GM10266 (cell line): ENCODE measurements around the gene HPX.
"Not testable (repeated sequence)": the region's sequence is repeated elsewhere in the genome, so short reads cannot be mapped to it uniquely, and the experiment has no call there.

Source experiments
- DNase-seq: peaks from one replicate; pipeline ENCODE4 v3.0.0; 2012; ENCODE audit errors: extremely low spot score
- CTCF ChIP-seq: IDR thresholded peaks from 2 replicates; pipeline ENCODE4 v1.5.1; 2012; ENCODE audit warnings: mild to moderate bottlenecking, low read depth; ENCODE audit not compliant: control insufficient read depth, insufficient read depth; ENCODE audit errors: missing control alignments

Gene HPX

GRCh38 chr11:6400431-6401345 is 40.1 kb downstream of the HPX start:
- TF ChIP-seq CTCF, result no peak
- DNase-seq, result no peak

DNA sequence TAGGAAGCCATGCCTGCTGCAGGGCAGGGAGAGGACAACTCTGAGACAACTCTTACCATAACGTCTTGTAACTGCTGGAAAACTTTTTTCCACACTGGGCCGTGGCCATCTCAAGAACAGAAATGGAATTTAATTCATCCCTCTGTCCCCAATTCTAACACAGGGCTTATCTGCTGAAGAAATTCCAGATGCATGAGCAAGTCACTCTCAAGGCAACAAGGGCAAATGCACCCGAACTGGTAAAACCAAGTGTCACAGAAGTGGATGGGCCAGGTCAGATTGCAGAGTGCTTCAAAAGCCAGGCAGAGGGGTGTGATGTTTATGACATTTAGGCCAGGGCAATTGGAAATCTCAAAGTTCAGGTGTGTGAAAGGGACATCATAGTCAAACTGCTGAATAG is 43.2 kb downstream of the HPX start:
- no peak for DNase-seq
- no peak for TF ChIP-seq CTCF

- DNase-seq, result no peak
- no peak for TF ChIP-seq CTCF
These were observed 43.6 kb downstream of the HPX start for GRCh38 chr11:6397156-6397555.

GRCh38 chr11:6395470-6396060 is 45.2 kb downstream of the HPX start:
- no peak for TF ChIP-seq CTCF
- no peak for DNase-seq

DNA sequence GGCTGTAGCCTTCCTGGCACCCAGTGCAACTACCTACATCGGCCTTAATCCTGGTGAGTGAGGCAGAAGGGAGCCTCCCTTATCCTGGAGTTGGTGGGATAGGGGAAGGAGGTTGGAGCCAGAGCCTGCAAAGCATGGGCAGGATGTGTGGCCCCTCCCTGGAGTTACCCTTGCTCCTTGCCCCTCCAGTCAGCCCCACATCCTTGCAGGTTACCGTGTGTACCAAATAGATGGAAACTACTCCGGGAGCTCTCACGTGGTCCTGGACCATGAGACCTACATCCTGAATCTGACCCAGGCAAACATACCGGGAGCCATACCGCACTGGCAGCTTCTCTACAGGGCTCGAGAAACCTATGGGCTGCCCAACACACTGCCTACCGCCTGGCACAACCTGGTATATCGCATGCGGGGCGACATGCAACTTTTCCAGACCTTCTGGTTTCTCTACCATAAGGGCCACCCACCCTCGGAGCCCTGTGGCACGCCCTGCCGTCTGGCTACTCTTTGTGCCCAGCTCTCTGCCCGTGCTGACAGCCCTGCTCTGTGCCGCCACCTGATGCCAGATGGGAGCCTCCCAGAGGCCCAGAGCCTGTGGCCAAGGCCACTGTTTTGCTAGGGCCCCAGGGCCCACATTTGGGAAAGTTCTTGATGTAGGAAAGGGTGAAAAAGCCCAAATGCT is 46.7 kb downstream of the HPX start:
- no peak for DNase-seq
- no peak for TF ChIP-seq CTCF

DNA sequence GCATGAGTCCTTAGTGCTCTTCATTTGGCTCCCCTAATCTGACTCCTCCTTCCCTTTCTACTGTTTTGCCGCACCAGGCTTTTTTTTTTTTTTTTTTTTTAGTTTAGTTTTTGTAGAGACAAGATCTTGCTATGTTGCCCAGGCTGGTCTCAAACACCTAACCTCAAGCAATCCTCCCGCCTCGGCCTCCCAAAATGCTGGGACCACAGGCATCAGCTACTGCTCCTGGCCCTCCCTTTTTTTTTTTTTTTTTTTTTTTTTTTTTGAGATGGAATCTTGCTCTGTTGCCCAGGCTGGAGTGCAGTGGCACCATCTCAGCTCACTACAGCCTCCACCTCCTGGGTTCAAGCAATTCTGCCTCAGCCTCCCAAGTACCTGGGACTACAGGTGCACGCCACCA is 48.5 kb downstream of the HPX start:
- DNase-seq, result not testable (repeated sequence)

GRCh38 chr11:6391537-6392134 is 49.2 kb downstream of the HPX start:
- no peak for DNase-seq
- TF ChIP-seq CTCF, result no peak
